Esophagus muscularis mucosa (tissue), 4 donors: Measurements from ENCODE around the gene PRKN. TPM values are rescaled to one million over a fixed set of nuclear protein-coding genes. Genes with fewer than 3 reads are reported as not detected.
"Not testable (repeated sequence)": the region's sequence is repeated elsewhere in the genome, so short reads cannot be mapped to it uniquely, and the experiment has no call there.

Source experiments
- DNase-seq: peaks from one replicate; pipeline ENCODE4 v3.0.0-alpha.2; 2017; ENCODE audit errors: extremely low spot score
- H3K27ac ChIP-seq, 4 donors: fragments of 200-600 bp; sonication (generic); replicated peaks in 1 of 4; 1 replicate in 3 of 4; 2 replicates in 1 of 4; pipeline ENCODE4 v1.5.1; 2016 to 2019; ENCODE audit warnings: mild to moderate bottlenecking in 1 of 4
- H3K27me3 ChIP-seq, 4 donors: fragments of 200-600 bp; sonication (generic); one replicate each; pipeline versions ENCODE4 v1.5.1 to v1.6.0; 2016 to 2019
- H3K36me3 ChIP-seq, 4 donors: fragments of 200-600 bp; sonication (generic); one replicate each; pipeline ENCODE4 v1.5.1; 2016 to 2019
- H3K4me1 ChIP-seq, 4 donors: fragments of 200-600 bp; sonication (generic); one replicate each; pipeline ENCODE4 v1.5.1; 2016 to 2019
- H3K4me3 ChIP-seq, 4 donors: fragments of 200-600 bp; sonication (generic); 1 replicate in 2 of 4; 2 replicates in 2 of 4; pipeline ENCODE4 v1.5.1; 2016 to 2019; ENCODE audit warnings: mild to moderate bottlenecking in 4 of 4, moderate library complexity in 1 of 4
- H3K9me3 ChIP-seq, 4 donors: fragments of 200-600 bp; sonication (generic); 1 replicate in 3 of 4; 2 replicates in 1 of 4; pipeline ENCODE4 v1.5.1; 2016 to 2019
- EP300 ChIP-seq: sonication (generic); formaldehyde crosslinking; IDR thresholded peaks from one replicate; pipeline ENCODE4 v1.6.1; 2017; ENCODE audit warnings: antibody characterized with exemption
- POLR2A ChIP-seq: fragments of 450-650 bp; IDR thresholded peaks from one replicate; pipeline ENCODE4 v1.6.1; 2017; ENCODE audit warnings: antibody characterized with exemption, moderate library complexity, mild to moderate bottlenecking, low read depth
- POLR2AphosphoS5 ChIP-seq, 2 donors: sonication (generic); formaldehyde crosslinking; IDR thresholded peaks; one replicate each; pipeline ENCODE4 v1.6.1; 2017; ENCODE audit warnings: antibody characterized with exemption in 2 of 2
- WGBS: methylation state at CpG from one replicate; pipeline ENCODE4 v1.1.5; 2018; 5-methylcytosine and 5-hydroxymethylcytosine counted together
- intact Hi-C: fragments of 100-400 bp; cut with DNase I; formaldehyde crosslinking; loops from one replicate; pipeline ENCODE4 v1.15.1; 2023
- total RNA-seq, 4 donors: library from RNA; depleted of rRNA; stranded (reverse); fragments of >200 nt; gene quantifications; one replicate each; pipeline versions ENCODE4 v1.1.0 to v1.2.1, GENCODE V29; 2016
- TF ChIP-seq, protein P1 (sequence below), 3 experiments: fragments of 200-600 bp in 2 of 3; fragments of 450-650 bp in 1 of 3; sonication (generic) in 2 of 3; IDR thresholded peaks; one replicate each; pipeline ENCODE4 v1.5.1; 2017 to 2019; ENCODE audit warnings: antibody characterized with exemption in 3 of 3, mild to moderate bottlenecking in 2 of 3, moderate library complexity in 1 of 3

The PRKN gene
- total RNA-seq, 4 donors from 2014 or later, result 9.6 to 14.5 (median 10.8) TPM

DNA sequence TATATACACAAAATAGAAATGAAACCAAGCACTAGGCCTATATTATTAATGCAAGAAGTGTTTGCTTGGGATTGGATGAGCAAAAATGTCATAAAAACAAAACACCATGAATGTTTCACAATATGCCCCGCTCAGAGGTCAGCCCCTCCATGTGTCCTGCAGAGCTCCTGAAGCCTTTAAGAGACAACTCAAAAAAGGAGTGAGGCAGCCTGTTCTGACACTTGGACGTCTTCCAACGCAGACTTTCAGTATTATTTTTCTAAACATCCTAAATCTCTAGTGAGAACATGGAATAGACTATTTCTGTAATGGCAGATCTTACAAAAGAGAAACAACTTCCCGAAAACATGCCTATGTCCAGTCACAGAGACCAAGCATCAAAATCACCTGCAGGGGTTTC, 322.6 kb downstream of the PRKN start:
- intact Hi-C loops, result no loop called here
- Histone ChIP-seq H3K9me3 (no peaks in the 10 kb centered on the region), H3K36me3 (no peaks in the 10 kb centered on the region), H3K27me3 (no peaks in the 10 kb centered on the region), H3K4me1 (no peaks in the 10 kb centered on the region), H3K4me3 (no peak overlapping the region), H3K27ac (no peak overlapping the region)
- DNase-seq, result no peak
- TF ChIP-seq, protein P1, sequence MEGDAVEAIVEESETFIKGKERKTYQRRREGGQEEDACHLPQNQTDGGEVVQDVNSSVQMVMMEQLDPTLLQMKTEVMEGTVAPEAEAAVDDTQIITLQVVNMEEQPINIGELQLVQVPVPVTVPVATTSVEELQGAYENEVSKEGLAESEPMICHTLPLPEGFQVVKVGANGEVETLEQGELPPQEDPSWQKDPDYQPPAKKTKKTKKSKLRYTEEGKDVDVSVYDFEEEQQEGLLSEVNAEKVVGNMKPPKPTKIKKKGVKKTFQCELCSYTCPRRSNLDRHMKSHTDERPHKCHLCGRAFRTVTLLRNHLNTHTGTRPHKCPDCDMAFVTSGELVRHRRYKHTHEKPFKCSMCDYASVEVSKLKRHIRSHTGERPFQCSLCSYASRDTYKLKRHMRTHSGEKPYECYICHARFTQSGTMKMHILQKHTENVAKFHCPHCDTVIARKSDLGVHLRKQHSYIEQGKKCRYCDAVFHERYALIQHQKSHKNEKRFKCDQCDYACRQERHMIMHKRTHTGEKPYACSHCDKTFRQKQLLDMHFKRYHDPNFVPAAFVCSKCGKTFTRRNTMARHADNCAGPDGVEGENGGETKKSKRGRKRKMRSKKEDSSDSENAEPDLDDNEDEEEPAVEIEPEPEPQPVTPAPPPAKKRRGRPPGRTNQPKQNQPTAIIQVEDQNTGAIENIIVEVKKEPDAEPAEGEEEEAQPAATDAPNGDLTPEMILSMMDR (IDR thresholded peaks at IDR 0.05), result no peak
- no peak for TF ChIP-seq POLR2A
- TF ChIP-seq EP300, result no peak
- TF ChIP-seq POLR2AphosphoS5 (IDR thresholded peaks at IDR 0.05), result no peak
- WGBS, result 58% methylated on average over 4 of the region's 4 CpGs

DNA sequence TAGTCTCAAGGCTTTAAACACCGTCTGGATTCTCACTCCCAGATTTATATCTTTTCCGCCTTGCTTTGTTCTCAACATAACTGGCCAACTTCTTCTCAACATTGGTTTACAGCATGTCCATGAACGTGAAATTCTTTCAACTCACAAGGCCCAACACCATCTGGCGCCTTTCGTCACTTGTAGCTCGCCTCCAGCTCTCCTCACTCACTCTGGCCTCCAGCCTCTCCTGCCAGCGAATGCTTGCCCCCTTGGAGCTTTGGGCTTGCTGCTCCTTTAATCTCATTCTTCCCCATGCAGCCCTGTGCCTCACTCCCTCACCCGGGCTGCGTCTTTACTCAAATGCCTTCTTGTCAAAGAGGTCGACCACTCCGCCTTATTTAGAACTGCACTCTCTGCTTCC, 324.5 kb downstream of the PRKN start:
- H3K36me3 ChIP-seq, result no peaks in the 10 kb centered on the region
- H3K27ac ChIP-seq, result no peak overlapping the region
- peaks cover 0 to 4% (median 0%) of the 10 kb centered on the region in 4 donors for H3K9me3 ChIP-seq
- intact Hi-C loops, result no loop called here
- no peak for DNase-seq
- no peak for TF ChIP-seq EP300
- TF ChIP-seq, protein P1 (IDR thresholded peaks at IDR 0.05), result no peak
- no peak for TF ChIP-seq POLR2AphosphoS5 (IDR thresholded peaks at IDR 0.05)
- TF ChIP-seq POLR2A, result no peak
- H3K27me3 ChIP-seq, result no peaks in the 10 kb centered on the region
- H3K4me3 ChIP-seq, result no peak overlapping the region
- 94% methylated on average over 11 of the region's 11 CpGs for WGBS
- no peaks in the 10 kb centered on the region for H3K4me1 ChIP-seq

DNA sequence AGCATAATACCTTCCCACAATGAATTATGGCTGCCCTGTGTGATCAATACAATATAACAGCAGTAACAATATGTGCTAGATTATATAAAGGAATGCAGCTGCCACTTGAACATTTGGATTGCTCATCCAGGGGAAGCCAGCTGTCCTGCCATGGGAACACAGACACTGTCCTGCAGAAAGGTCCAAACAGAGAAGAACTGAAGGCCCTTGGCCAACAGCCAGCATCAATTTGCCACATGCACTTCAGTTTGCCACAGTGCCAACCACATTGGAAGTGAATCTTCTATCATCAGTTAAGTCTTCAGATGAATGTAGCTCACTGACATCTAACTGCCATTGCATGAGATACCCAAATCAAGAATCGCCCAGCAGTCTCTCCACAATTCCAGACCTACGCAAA, 332.4 kb downstream of the PRKN start:
- H3K27me3 ChIP-seq, result no peaks in the 10 kb centered on the region
- H3K9me3 ChIP-seq, result peaks cover 0 to 4% (median 0%) of the 10 kb centered on the region in 4 donors
- no peaks in the 10 kb centered on the region for H3K4me1 ChIP-seq
- WGBS, result 95% methylated on average over 2 of the region's 2 CpGs
- no peak for DNase-seq
- TF ChIP-seq, protein P1 (IDR thresholded peaks at IDR 0.05), result no peak
- no peak for TF ChIP-seq EP300
- no peak for TF ChIP-seq POLR2AphosphoS5 (IDR thresholded peaks at IDR 0.05)
- TF ChIP-seq POLR2A, result no peak
- H3K36me3 ChIP-seq, result no peaks in the 10 kb centered on the region
- H3K27ac ChIP-seq, result no peak overlapping the region
- no peak overlapping the region for H3K4me3 ChIP-seq
- intact Hi-C loops, result no loop called here

DNA sequence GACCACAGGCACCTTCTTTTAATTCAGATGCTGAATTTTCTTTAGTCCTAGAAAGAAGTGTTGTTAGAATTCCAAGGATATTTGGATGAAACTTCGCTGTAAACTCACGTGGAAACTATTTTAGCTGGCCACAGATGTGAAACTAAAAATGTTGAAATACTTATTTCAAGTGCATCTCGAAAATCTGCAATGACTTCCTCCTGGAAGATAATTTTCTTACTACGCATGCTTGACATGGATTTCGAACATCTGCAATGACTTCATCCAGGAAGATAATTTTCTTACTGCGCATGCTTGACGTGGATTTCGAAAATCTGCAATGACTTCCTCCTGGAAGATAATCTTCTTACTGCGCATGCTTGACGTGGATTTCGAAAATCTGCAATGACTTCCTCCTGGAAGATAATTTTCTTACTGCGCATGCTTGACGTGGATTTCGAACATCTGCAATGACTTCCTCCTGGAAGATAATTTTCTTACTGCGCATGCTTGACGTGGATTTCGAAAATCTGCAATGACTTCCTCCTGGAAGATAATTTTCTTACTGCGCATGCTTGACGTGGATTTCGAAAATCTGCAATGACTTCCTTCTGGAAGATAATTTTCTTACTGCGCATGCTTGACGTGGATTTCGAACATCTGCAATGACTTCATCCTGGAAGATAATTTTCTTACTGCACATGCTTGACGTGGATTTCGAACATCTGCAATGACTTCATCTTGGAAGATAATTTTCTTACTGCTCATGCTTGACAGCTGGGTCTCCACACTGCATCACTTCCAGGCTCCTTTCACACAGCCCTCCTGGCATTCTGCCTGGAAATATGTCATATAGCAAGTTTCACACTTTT, 336.4 kb downstream of the PRKN start:
- H3K9me3 ChIP-seq, intact Hi-C loops, H3K27me3 ChIP-seq, DNase-seq, H3K4me3 ChIP-seq, H3K4me1 ChIP-seq, H3K36me3 ChIP-seq: not testable (repeated sequence)
- WGBS, result 80% methylated on average over 25 of the region's 25 CpGs
- peak overlapping the region in 1 of 4 donors; percentile 5 for H3K27ac ChIP-seq
- peak in 1 of 2 donors; percentile 38 for TF ChIP-seq POLR2AphosphoS5 (IDR thresholded peaks at IDR 0.05)

DNA sequence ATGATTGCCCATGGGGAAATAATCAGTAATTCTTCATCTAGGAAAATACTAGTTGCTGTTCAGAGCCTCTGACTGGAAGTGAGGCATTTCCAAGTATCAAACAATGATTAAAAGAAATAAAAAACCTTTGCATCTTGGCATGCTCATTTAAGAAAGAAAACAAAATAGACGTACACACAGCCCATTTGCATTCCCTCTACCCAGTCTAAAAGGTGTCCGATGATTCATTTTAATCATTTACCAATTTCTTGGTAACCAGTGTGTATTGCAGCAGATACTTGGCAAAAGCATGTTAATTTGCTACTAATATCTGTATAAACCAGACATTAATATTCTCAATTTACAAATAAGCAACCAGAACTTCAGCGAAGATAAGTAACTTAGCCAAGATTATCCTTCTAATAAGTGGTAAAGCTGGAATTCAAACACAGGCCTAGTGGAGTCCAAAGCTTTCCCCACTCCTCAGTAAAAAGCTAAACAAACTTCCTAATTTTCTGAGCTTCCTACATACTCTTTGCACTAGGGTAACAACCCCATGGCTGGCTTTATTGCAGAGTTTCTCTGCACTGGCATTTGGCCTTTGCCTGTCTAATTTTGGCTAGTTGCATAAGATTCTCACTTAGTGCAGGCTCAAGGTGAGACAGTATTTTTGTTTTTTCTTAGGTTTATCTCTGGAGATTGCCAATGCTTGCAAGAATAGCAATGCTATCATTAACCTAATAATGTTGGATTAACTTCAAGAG, 338.1 kb downstream of the PRKN start:
- Histone ChIP-seq H3K27me3 (no peaks in the 10 kb centered on the region), H3K4me1 (peaks cover 0 to 5% (median 0%) of the 10 kb centered on the region in 4 donors), H3K4me3 (no peak overlapping the region), H3K9me3 (no peaks in the 10 kb centered on the region), H3K27ac (no peak overlapping the region), H3K36me3 (no peaks in the 10 kb centered on the region)
- no peak for DNase-seq
- TF ChIP-seq, protein P1 (IDR thresholded peaks at IDR 0.05), result no peak
- no peak for TF ChIP-seq POLR2AphosphoS5 (IDR thresholded peaks at IDR 0.05)
- TF ChIP-seq POLR2A, result no peak
- TF ChIP-seq EP300, result no peak
- intact Hi-C loops, result no loop called here
- 91% methylated on average over 3 of the region's 3 CpGs for WGBS
